Measurements from ENCODE around the gene HACD3.

The HACD3 gene

DNA sequence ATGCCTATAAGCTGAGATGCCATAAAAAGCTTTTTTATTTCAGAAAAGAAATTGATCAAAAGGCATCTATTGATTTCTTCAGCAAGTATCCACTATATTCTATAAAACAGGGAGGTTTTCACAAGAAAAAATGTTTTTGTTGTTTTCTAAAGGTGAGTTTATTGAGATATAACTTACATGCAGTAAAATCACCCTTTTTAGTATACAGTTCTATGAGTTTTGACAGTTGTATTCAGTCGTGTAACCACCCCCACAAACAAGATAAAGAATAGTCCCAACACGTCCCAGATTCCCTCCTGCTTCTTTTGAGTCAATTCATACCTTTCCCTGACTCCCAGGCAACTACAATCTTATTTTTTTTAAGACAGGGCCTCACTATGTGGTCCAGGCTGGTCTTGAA lies 72.9 kb downstream of the HACD3 start:
- Histone ChIP-seq H3K4me3 (replicated peaks; ENCODE audit: insufficient read depth, low read length) (no peak overlapping the region), H3K27me3 (ENCODE audit: insufficient read depth, poor library complexity, severe bottlenecking) (no peaks in the 10 kb centered on the region), H3K27ac (replicated peaks) (no peak overlapping the region)
- TF ChIP-seq POLR2AphosphoS5 (IDR thresholded peaks at IDR 0.05; ENCODE audit: low read depth) (no peak), GABPA (IDR thresholded peaks at IDR 0.05; ENCODE audit: low read depth) (no peak), SPI1 (IDR thresholded peaks at IDR 0.05; ENCODE audit: borderline replicate concordance, low read depth) (no peak)
- TF ChIP-seq, protein P1, sequence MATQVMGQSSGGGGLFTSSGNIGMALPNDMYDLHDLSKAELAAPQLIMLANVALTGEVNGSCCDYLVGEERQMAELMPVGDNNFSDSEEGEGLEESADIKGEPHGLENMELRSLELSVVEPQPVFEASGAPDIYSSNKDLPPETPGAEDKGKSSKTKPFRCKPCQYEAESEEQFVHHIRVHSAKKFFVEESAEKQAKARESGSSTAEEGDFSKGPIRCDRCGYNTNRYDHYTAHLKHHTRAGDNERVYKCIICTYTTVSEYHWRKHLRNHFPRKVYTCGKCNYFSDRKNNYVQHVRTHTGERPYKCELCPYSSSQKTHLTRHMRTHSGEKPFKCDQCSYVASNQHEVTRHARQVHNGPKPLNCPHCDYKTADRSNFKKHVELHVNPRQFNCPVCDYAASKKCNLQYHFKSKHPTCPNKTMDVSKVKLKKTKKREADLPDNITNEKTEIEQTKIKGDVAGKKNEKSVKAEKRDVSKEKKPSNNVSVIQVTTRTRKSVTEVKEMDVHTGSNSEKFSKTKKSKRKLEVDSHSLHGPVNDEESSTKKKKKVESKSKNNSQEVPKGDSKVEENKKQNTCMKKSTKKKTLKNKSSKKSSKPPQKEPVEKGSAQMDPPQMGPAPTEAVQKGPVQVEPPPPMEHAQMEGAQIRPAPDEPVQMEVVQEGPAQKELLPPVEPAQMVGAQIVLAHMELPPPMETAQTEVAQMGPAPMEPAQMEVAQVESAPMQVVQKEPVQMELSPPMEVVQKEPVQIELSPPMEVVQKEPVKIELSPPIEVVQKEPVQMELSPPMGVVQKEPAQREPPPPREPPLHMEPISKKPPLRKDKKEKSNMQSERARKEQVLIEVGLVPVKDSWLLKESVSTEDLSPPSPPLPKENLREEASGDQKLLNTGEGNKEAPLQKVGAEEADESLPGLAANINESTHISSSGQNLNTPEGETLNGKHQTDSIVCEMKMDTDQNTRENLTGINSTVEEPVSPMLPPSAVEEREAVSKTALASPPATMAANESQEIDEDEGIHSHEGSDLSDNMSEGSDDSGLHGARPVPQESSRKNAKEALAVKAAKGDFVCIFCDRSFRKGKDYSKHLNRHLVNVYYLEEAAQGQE (IDR thresholded peaks at IDR 0.05; ENCODE audit: insufficient replicate concordance, low read depth), result no peak
- TF ChIP-seq, protein P2, sequence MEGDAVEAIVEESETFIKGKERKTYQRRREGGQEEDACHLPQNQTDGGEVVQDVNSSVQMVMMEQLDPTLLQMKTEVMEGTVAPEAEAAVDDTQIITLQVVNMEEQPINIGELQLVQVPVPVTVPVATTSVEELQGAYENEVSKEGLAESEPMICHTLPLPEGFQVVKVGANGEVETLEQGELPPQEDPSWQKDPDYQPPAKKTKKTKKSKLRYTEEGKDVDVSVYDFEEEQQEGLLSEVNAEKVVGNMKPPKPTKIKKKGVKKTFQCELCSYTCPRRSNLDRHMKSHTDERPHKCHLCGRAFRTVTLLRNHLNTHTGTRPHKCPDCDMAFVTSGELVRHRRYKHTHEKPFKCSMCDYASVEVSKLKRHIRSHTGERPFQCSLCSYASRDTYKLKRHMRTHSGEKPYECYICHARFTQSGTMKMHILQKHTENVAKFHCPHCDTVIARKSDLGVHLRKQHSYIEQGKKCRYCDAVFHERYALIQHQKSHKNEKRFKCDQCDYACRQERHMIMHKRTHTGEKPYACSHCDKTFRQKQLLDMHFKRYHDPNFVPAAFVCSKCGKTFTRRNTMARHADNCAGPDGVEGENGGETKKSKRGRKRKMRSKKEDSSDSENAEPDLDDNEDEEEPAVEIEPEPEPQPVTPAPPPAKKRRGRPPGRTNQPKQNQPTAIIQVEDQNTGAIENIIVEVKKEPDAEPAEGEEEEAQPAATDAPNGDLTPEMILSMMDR (IDR thresholded peaks at IDR 0.05; ENCODE audit: insufficient read depth, low read length), result no peak
- no peak for DNase-seq (ENCODE audit: low read depth in 1 of 2, low spot score in 1 of 2)

DNA sequence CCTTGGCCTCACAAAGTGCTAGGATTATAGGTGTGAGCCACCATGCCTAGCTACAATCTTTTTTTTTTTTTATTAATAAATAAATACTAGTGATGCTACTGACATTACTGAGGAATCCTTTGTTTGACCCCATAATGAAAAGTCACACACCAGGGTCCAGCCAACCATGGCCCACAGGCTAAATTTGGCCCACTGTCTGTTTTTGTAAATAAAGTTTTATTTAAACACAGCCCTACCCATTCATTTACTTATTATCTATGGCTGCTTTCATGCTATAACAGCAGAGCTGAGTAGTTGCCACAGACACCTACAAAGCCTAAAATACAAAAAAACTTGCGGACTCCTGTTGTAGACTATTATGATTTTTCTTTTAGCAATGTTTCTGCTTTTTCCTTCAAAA lies 73.3 kb downstream of the HACD3 start:
- DNase-seq (ENCODE audit: low read depth in 1 of 2, low spot score in 1 of 2), result no peak
- H3K4me3 ChIP-seq (replicated peaks; ENCODE audit: insufficient read depth, low read length), result no peak overlapping the region
- H3K27ac ChIP-seq (replicated peaks), result no peak overlapping the region
- TF ChIP-seq, protein P1 (IDR thresholded peaks at IDR 0.05; ENCODE audit: insufficient replicate concordance, low read depth), result no peak
- TF ChIP-seq GABPA (IDR thresholded peaks at IDR 0.05; ENCODE audit: low read depth) (no peak), POLR2AphosphoS5 (IDR thresholded peaks at IDR 0.05; ENCODE audit: low read depth) (no peak), SPI1 (IDR thresholded peaks at IDR 0.05; ENCODE audit: borderline replicate concordance, low read depth) (no peak)
- no peaks in the 10 kb centered on the region for H3K27me3 ChIP-seq (ENCODE audit: insufficient read depth, poor library complexity, severe bottlenecking)

DNA sequence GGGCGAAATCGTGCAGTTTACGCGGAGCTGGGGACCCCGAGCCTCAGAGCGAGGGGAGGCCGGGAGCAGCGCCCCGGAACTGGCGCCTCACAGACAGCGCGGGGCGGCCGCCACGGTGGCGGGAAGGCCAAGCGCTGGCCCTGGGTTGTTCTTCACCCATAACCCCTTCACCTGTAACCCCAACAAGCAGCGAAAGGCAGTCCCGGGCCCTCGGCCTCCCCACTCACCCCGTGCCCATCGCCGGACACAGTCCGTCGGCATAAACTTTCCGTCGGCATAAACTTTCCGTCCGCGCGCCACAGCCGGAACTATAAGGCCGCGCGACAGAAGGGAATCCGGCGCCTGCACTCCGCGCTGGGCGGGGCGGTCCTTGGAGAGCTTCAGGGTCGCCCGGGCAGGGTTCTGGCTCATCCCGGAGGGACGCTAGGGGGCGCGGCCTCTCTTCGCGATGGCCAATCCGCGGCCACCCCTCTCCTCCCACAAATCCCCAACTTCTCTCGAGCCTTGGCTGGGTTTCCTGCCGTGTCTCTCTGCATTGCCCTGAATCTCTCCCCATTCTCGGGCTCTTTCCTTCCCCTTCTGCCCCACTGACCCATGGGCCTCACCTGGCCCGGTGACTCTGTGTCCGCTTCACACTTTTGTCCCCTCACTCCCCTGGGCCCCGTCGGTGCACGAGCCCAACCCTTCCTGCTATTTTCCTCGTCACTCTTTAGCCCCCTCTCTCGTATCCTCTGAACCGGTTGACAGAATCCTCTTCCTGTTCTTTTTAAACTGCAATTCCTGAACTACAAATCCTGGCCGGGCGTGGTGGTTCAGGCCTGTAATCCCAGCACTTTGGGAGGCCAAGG lies 80.8 kb downstream of the HACD3 start, which contains the start of gene INTS14:
Gene INTS14, minus strand, starts transcription at position 261 of the 848 bp plus-strand sequence. CDS start 3,751 bp downstream, outside the sequence.
- peak within 1 kb of the TSS; percentile 89 for H3K27ac ChIP-seq (replicated peaks)
- no peaks in the 10 kb centered on the region for H3K27me3 ChIP-seq (ENCODE audit: insufficient read depth, poor library complexity, severe bottlenecking)
- peak; percentile 83 to 98 for DNase-seq (ENCODE audit: low read depth in 1 of 2, low spot score in 1 of 2)
- peak within 1 kb of the TSS; percentile 83 for H3K4me3 ChIP-seq (replicated peaks; ENCODE audit: insufficient read depth, low read length)
- TF ChIP-seq, protein P2 (IDR thresholded peaks at IDR 0.05; ENCODE audit: insufficient read depth, low read length), result peak; percentile 26
- TF ChIP-seq GABPA (IDR thresholded peaks at IDR 0.05; ENCODE audit: low read depth) (peak; percentile 97), POLR2AphosphoS5 (IDR thresholded peaks at IDR 0.05; ENCODE audit: low read depth) (peak; percentile 97), SPI1 (IDR thresholded peaks at IDR 0.05; ENCODE audit: borderline replicate concordance, low read depth) (no peak)
- TF ChIP-seq, protein P1 (IDR thresholded peaks at IDR 0.05; ENCODE audit: insufficient replicate concordance, low read depth), result peak; percentile 25
